Skeletal muscle tissue (tissue), 4 donors: Measurements from ENCODE around the gene CHID1. TPM values are rescaled to one million over a fixed set of nuclear protein-coding genes. Genes with fewer than 3 reads are reported as not detected.

Experiments used
- H3K27ac ChIP-seq: one replicate; pipeline ENCODE4 v1.7.0; 2013; ENCODE audit warnings: mild to moderate bottlenecking, low read depth, low read length, inconsistent platforms
- H3K27me3 ChIP-seq, 3 donors: one replicate each; pipeline ENCODE4 v1.7.0; 2013; ENCODE audit warnings: low read length in 3 of 3; ENCODE audit not compliant: control insufficient read depth in 3 of 3, insufficient read depth in 3 of 3
- H3K36me3 ChIP-seq, 3 donors: one replicate each; pipeline ENCODE4 v1.7.0; 2013; ENCODE audit warnings: low read length in 3 of 3; ENCODE audit not compliant: control insufficient read depth in 3 of 3, insufficient read depth in 3 of 3
- H3K4me1 ChIP-seq, 3 donors: one replicate each; pipeline ENCODE4 v1.7.0; 2013; ENCODE audit warnings: low read length in 3 of 3, mild to moderate bottlenecking in 3 of 3; ENCODE audit not compliant: control insufficient read depth in 3 of 3, insufficient read depth in 3 of 3
- H3K4me3 ChIP-seq, 3 donors: one replicate each; pipeline ENCODE4 v1.7.0; 2013; ENCODE audit warnings: low read length in 3 of 3
- H3K9ac ChIP-seq, 3 donors: one replicate each; pipeline ENCODE4 v1.7.0; 2013; ENCODE audit warnings: low read length in 3 of 3, mild to moderate bottlenecking in 3 of 3, moderate library complexity in 2 of 3, low read depth in 1 of 3
- H3K9me3 ChIP-seq, 3 donors: one replicate each; pipeline ENCODE4 v1.7.0; 2013; ENCODE audit warnings: low read length in 3 of 3; ENCODE audit not compliant: control insufficient read depth in 3 of 3
- total RNA-seq: library from RNA; depleted of rRNA; stranded (reverse); fragments of >200 nt; gene quantifications from one replicate; pipeline ENCODE4 v1.2.3, GENCODE V29; 2014
- donor health status: Osteomylitis.

CHID1 gene
- total RNA-seq, 1 donor from 2014 or later, result 26.1 TPM

GRCh38 chr11:952406-953385 is 42.1 kb upstream of the CHID1 start:
- peaks cover 0 to 4% (median 0%) of the 10 kb centered on the region in 3 donors for H3K36me3 ChIP-seq
- H3K4me1 ChIP-seq, result peaks cover 6 to 9% (median 8%) of the 10 kb centered on the region in 3 donors
- H3K27ac ChIP-seq, result no peak overlapping the region
- H3K4me3 ChIP-seq, result no peak overlapping the region
- H3K9ac ChIP-seq, result no peak overlapping the region
- H3K27me3 ChIP-seq, result no peaks in the 10 kb centered on the region
- H3K9me3 ChIP-seq, result no peaks in the 10 kb centered on the region

GRCh38 chr11:951507-951906 is 40.9 kb upstream of the CHID1 start:
- H3K9ac ChIP-seq, result no peak overlapping the region
- H3K27ac ChIP-seq, result no peak overlapping the region
- H3K9me3 ChIP-seq, result no peaks in the 10 kb centered on the region
- no peak overlapping the region for H3K4me3 ChIP-seq
- H3K4me1 ChIP-seq, result peaks cover 6 to 9% (median 8%) of the 10 kb centered on the region in 3 donors
- peaks cover 0 to 4% (median 0%) of the 10 kb centered on the region in 3 donors for H3K36me3 ChIP-seq
- H3K27me3 ChIP-seq, result no peaks in the 10 kb centered on the region

GRCh38 chr11:947744-948143 is 37.1 kb upstream of the CHID1 start:
- peaks cover 0 to 12% (median 7%) of the 10 kb centered on the region in 3 donors for H3K36me3 ChIP-seq
- no peaks in the 10 kb centered on the region for H3K9me3 ChIP-seq
- H3K27me3 ChIP-seq, result no peaks in the 10 kb centered on the region
- no peak overlapping the region for H3K27ac ChIP-seq
- no peak overlapping the region for H3K9ac ChIP-seq
- H3K4me3 ChIP-seq, result no peak overlapping the region
- H3K4me1 ChIP-seq, result peaks cover 0 to 5% (median 2%) of the 10 kb centered on the region in 3 donors

GRCh38 chr11:945986-946385 is 35.4 kb upstream of the CHID1 start:
- Histone ChIP-seq H3K36me3 (peaks cover 0 to 12% (median 7%) of the 10 kb centered on the region in 3 donors), H3K4me1 (peaks cover 4 to 9% (median 4%) of the 10 kb centered on the region in 3 donors), H3K9me3 (no peaks in the 10 kb centered on the region), H3K4me3 (no peak overlapping the region), H3K27me3 (no peaks in the 10 kb centered on the region), H3K9ac (no peak overlapping the region), H3K27ac (no peak overlapping the region)

GRCh38 chr11:944711-945470 is 34.3 kb upstream of the CHID1 start:
- Histone ChIP-seq H3K36me3 (peaks cover 0 to 12% (median 7%) of the 10 kb centered on the region in 3 donors), H3K27ac (no peak overlapping the region), H3K27me3 (no peaks in the 10 kb centered on the region), H3K4me1 (peaks cover 6 to 16% (median 8%) of the 10 kb centered on the region in 3 donors), H3K9ac (peak overlapping the region in 1 of 3 donors; percentile 5), H3K9me3 (no peaks in the 10 kb centered on the region), H3K4me3 (no peak overlapping the region)

GRCh38 chr11:942823-943222 is 32.2 kb upstream of the CHID1 start:
- no peak overlapping the region for H3K9ac ChIP-seq
- no peaks in the 10 kb centered on the region for H3K9me3 ChIP-seq
- no peak overlapping the region for H3K27ac ChIP-seq
- H3K4me3 ChIP-seq, result no peak overlapping the region
- peaks cover 0 to 12% (median 7%) of the 10 kb centered on the region in 3 donors for H3K36me3 ChIP-seq
- no peaks in the 10 kb centered on the region for H3K27me3 ChIP-seq
- peaks cover 6 to 16% (median 8%) of the 10 kb centered on the region in 3 donors for H3K4me1 ChIP-seq

- Histone ChIP-seq H3K9me3 (no peaks in the 10 kb centered on the region), H3K27me3 (no peaks in the 10 kb centered on the region), H3K4me1 (peaks cover 6 to 16% (median 8%) of the 10 kb centered on the region in 3 donors), H3K27ac (no peak overlapping the region), H3K9ac (no peak overlapping the region), H3K36me3 (peaks cover 0 to 5% (median 5%) of the 10 kb centered on the region in 3 donors), H3K4me3 (peak overlapping the region in 1 of 3 donors; percentile 37)
Measured at GRCh38 chr11:940496-941135, 30.0 kb upstream of the CHID1 start.

GRCh38 chr11:937841-938261 is 27.2 kb upstream of the CHID1 start:
- Histone ChIP-seq H3K9ac (no peak overlapping the region), H3K27me3 (no peaks in the 10 kb centered on the region), H3K27ac (no peak overlapping the region), H3K4me3 (no peak overlapping the region), H3K36me3 (no peaks in the 10 kb centered on the region), H3K9me3 (no peaks in the 10 kb centered on the region), H3K4me1 (peaks cover 15 to 21% (median 18%) of the 10 kb centered on the region in 3 donors)

- H3K4me1 ChIP-seq, result peaks cover 18 to 29% (median 23%) of the 10 kb centered on the region in 3 donors
Measured at GRCh38 chr11:936199-936598, 25.6 kb upstream of the CHID1 start.

More at GRCh38 chr11:936199-936598, 25.6 kb upstream of the CHID1 start:
- Histone ChIP-seq H3K9ac (no peak overlapping the region), H3K27ac (no peak overlapping the region), H3K9me3 (no peaks in the 10 kb centered on the region), H3K36me3 (no peaks in the 10 kb centered on the region), H3K4me3 (no peak overlapping the region), H3K27me3 (no peaks in the 10 kb centered on the region)
